Activated CD4-positive, alpha-beta T cell treated with anti-CD3 and anti-CD28 coated beads, Interleukin-2, amount 50 U/mL, for 16 hours (primary cell): Measurements from ENCODE around the gene LOXHD1.

Experiments used
- DNase-seq: peaks from one replicate; pipeline ENCODE4 v3.0.0-alpha.2; 2020

Gene LOXHD1

GRCh38 chr18:46625069-46625468, 32.0 kb downstream of the LOXHD1 start:
- no peak for DNase-seq

- no peak for DNase-seq
Measured at GRCh38 chr18:46624127-46624526, 32.9 kb downstream of the LOXHD1 start.

GRCh38 chr18:46623541-46623940, 33.5 kb downstream of the LOXHD1 start:
- peak; percentile 8 for DNase-seq

- DNase-seq, result no peak
Measured at GRCh38 chr18:46622999-46623398, 34.0 kb downstream of the LOXHD1 start.

GRCh38 chr18:46622451-46622850, 34.6 kb downstream of the LOXHD1 start:
- no peak for DNase-seq

- DNase-seq, result no peak
Measured at GRCh38 chr18:46621871-46622270, 35.1 kb downstream of the LOXHD1 start.

- DNase-seq, result no peak
Measured at GRCh38 chr18:46621111-46621766, 35.8 kb downstream of the LOXHD1 start.

GRCh38 chr18:46619559-46619958, 37.5 kb downstream of the LOXHD1 start:
- no peak for DNase-seq

GRCh38 chr18:46615720-46616119, 41.3 kb downstream of the LOXHD1 start:
- no peak for DNase-seq

GRCh38 chr18:46609048-46609447, 48.0 kb downstream of the LOXHD1 start:
- no peak for DNase-seq

- no peak for DNase-seq
Measured at GRCh38 chr18:46607926-46608325, 49.1 kb downstream of the LOXHD1 start.

- no peak for DNase-seq
Measured at GRCh38 chr18:46601141-46601805, 55.7 kb downstream of the LOXHD1 start.

- peak; percentile 2 for DNase-seq
Measured at GRCh38 chr18:46596119-46596518, 60.9 kb downstream of the LOXHD1 start.

GRCh38 chr18:46591783-46592391, 65.1 kb downstream of the LOXHD1 start:
- no peak for DNase-seq

- no peak for DNase-seq
Measured at GRCh38 chr18:46590103-46590502, 66.9 kb downstream of the LOXHD1 start.

GRCh38 chr18:46588971-46589660, 67.9 kb downstream of the LOXHD1 start:
- DNase-seq, result no peak

- DNase-seq, result no peak
Measured at GRCh38 chr18:46587600-46587999, 69.4 kb downstream of the LOXHD1 start.

GRCh38 chr18:46583711-46584110, 73.3 kb downstream of the LOXHD1 start:
- no peak for DNase-seq

GRCh38 chr18:46581648-46582047, 75.4 kb downstream of the LOXHD1 start:
- DNase-seq, result no peak

- no peak for DNase-seq
Measured at GRCh38 chr18:46578987-46579386, 78.0 kb downstream of the LOXHD1 start.

GRCh38 chr18:46577546-46577945, 79.5 kb downstream of the LOXHD1 start:
- no peak for DNase-seq

- DNase-seq, result no peak
Measured at GRCh38 chr18:46575851-46576250, 81.2 kb downstream of the LOXHD1 start.

- DNase-seq, result no peak
Measured at GRCh38 chr18:46574743-46575115, 82.3 kb downstream of the LOXHD1 start.
